Pons (tissue), 1 donor: ENCODE measurements around the gene TRPC4.
A peak's percentile ranks its signal among the peaks of the same experiment; 100 is the strongest.
"Not testable (repeated sequence)": the region's sequence is repeated elsewhere in the genome, so short reads cannot be mapped to it uniquely, and the experiment has no call there.

Experiments
- DNase-seq: peaks from one replicate; pipeline ENCODE4 v3.0.0-alpha.2; 2016; ENCODE audit warnings: low spot score

Gene TRPC4

DNA sequence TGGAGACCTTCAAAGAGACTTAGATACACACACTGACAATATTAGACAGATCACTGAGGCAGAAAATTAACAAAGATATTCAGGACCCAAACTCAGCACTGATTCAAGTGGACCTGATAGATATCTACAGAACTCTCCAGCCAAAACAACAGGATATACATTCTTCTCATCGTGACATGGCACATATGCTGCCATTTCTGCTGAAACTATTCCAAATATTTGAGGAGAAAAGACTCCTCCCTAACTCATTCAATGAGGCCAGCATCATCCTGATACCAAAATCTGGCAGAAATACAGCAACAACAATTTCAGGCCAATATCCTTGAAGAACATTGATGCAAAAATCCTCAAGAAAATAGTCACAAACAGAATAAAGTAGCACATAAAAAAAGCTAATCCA, 53.3 kb downstream of the TRPC4 start:
- no peak for DNase-seq

DNA sequence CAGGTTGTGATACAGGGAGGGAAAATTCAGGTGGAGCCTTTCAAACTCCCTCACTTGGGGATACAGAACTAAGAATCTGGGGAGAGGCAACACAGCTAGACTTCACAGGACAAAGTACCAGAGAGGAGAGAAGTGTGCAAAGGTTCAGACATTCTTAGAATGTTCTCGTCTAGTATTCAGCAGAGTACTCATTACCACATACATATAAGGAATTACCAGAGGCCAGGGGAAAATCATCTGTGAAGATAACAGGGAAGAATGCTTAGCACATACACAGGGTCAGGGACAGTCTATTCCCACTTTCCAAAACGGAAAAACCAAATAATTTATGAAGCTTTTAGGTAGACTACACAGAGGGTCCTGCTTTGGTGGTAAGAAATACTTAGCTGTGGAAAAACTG, 58.1 kb downstream of the TRPC4 start:
- DNase-seq, result no peak

DNA sequence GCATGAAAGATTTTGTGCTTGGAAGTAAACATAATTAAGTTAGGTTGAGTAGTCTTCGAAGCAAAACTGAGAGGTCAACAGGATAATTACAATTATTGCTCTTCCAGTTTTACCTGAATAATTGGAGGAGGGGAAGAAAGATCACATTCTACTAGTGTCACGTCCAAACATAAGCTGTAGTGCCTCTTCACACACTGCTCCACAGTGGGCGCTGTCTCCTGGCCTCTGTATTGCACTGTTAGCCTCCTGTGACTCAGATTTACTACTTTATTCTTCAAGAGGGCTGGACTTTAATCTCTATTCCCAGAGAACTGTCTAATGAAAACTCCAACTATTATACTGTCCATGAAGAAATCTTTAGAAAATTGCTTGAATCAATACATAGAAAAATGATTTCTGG, 62.9 kb downstream of the TRPC4 start:
- DNase-seq, result no peak

DNA sequence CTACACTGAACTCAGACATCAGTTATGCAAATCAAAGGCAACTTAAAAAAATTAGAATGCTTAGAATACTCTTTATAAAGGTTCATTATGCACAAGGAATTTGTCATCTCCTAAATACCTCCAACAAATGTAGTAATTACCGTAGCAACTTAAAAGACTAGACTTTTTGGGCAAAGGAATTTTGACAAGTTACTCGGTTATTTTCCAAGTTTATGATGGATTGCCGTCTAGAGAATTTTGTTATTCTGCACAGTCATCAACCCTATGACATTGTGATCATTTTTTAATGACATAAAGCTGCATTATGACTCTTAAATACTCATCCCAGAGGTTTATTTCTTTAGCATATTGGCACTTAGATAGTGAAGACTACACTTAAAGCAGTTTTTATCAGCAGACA, 71.9 kb downstream of the TRPC4 start:
- DNase-seq, result no peak

DNA sequence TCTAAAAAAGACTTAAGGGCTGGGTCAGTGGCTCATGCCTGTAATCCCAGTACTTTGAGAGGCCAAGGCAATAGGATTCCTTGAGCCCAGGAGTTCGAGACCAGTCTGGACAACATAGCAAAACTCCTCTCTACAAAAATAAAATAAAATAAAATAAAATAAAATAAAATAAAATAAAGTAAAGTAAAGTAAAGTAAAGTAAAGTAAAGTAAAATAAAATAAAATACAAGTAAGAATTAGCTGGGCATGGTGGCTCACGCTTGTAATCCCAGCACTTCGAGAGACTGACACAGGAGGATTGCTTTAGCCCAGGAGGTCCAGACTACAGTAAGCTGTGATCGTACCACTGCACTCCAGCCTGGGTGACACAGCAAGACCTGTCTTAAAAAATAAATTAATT, 72.8 kb downstream of the TRPC4 start:
- DNase-seq, result not testable (repeated sequence)

DNA sequence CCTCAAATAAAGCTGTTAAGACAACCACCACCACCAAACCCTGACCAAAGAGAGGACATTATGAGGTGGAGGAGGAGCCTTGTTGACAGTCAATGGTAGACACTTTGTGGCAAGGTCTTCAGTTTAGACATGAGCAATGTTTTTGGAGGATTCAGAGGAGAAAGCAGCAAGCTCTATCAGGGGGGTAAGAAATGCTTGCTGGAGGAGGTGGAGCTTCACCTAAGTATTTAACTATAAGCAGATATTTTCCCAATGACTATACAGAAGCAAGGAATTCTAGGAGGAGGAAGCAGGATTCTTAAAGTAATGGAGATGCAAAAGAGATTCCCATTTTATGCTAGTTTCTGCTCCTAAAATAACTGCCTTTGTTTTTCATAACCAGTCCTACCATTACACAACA, 74.2 kb downstream of the TRPC4 start:
- no peak for DNase-seq

DNA sequence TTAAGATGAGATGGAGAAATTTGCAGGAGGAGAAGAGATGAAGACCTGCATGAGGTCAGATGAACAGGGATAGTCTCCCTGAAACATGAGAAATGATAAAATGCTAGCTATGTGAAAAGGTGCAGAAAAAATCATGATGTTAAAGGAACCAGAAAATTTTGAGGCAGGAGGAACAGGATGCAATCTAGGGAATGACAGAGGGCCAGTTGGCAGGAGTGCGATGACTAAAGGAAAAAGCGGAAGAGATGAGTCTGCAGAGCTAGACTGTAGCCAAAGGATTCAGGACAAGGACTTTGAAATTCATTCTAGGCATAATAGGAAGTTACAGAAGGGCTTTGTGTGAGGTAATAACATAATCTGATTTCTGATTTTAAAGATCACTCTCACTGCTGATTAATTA, 77.9 kb downstream of the TRPC4 start:
- DNase-seq, result peak; percentile 12

DNA sequence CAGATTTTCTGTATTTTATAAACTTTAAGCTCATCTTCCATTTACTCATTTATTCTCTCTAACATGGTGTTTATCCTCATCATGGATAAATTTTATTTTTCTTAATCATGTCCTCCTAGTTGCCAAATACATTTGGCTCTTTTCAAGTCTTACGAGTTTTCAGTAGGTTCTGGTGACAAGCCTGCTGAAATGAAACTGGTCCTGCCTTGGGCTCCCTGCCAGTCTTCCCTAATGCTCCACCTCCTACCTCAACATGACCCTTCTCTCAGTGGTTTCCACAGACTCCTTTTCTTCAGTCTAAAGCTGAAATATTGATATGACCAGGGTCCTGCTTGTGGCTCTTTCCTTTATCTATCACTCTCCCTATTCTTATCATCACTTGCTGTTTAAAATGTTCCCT, 81.2 kb downstream of the TRPC4 start:
- DNase-seq, result no peak

DNA sequence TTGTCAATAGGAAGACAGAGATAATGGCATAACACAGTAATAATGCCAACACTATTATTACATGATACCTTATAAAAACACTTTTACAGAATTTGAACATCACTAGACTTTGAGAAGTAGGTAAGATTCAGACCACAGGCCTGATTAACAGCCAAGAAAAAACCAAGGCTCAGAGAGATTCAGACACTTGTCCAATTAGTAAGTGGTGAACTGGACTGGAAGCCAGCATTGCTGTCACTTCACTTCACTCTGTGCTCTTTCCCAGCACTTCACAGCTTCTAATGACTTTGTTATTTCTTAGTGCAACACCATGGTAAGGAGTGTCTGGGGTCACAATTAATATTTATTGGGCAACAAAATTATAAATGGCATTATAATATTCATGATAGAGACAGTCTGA, 91.9 kb downstream of the TRPC4 start:
- DNase-seq, result no peak

DNA sequence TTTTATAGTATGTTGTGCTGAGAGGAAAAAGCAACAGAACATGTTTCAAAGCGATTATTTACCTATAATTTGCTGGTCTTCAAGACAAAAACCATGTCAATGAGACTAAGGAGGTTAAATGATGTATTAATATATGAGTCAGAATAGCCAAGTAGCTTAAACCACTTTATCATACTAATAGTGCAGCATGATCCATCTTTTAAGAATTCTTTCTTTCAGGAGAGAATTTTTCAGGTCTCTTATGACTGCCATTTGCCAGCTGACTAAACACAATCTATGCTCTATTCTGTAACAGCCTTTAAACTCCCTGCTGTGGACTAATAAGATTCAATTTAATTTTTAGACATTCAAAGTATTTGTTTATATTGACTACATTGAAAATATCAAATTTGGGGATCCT, 93.7 kb downstream of the TRPC4 start:
- DNase-seq, result no peak

DNA sequence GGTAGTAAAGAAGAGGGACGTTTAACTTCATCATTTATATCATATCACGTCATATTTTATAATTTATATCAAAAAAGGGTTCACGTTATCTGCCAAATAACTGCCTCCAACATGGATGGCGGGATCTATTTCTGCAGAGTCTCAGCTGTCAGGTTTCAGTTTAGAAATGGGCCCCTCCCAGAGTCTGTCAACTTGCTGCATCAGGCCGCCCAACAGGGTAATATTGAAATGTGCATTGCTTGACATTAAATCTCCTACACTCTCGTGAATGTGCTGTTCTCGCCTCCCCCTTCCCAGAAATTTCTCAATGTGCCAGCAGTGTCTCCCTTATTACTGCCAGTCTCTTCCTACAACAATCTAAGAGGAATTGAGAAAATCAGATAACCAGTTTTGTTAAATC, 96.9 kb downstream of the TRPC4 start:
- no peak for DNase-seq

DNA sequence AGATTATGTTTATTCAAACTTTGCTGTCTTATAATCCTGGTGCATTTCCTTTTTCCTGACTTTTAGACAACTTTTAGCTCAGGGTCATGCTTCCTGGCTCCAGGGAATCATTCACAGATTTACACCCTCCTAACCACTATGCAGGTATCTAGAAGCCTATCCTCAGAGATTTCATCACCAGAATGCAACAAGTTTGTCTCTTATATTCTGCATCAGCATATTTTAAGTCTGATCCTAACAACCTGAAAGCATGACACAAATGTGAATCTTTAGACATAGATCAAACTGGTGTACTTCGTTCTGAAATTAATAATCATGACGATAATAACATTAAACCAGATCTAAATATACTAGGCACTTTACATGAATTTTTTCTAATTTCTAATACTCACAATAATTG, 100.0 kb downstream of the TRPC4 start:
- DNase-seq, result no peak

DNA sequence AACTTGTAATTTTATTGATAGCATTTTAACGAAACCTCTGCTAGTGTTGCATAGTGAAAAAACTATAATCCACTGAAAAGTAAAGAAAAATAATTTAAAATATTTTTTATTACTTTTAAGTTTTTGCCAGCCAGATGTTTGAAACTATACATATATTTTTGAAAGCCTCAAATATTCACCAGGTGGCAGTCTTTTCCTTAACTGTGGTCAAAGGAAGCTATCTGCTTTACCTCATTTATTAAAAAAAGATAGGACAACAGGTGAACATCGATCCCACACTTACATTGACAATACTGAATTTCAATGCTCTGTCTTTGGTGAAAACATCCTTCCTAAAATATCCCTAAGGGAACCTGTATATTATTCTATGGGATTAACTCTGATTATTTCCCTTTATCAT, 100.5 kb downstream of the TRPC4 start:
- no peak for DNase-seq

DNA sequence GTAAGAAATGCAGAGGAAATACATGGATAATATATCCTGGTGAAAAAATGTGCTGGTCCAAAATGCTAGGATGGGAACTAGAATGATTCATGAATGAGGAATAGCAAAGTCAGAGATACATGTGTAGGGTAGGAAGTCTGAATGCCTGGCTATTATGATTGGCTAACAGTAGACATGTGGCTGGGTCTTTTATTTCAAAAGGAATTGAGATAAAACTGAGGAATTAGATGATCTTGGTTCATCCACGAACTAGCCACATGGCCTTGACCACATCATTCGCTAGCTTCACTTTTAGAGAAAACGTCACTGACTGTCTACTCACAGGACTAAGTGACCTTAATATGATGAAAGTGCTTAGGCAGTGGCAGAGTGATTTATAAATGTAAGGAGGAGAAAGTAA, 103.1 kb downstream of the TRPC4 start:
- no peak for DNase-seq

DNA sequence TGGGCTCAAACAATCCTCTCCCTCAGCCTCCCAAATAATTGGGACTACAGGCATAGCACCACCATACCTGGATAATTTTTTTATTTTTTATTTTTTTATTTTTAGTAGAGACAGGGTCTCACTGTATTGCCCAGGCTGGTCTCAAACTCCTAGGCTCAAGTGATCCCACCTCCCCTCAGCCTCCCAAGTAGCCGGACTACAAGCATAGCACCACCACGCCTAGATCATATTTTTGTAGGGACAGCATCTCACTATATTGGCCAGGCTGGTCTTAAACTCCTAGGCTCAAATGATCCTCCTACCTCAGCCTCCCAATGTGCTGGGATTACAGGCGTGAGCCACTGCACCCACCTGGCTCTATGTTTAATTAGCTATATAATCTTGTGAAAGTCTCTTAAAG, 114.2 kb downstream of the TRPC4 start:
- DNase-seq, result no peak

DNA sequence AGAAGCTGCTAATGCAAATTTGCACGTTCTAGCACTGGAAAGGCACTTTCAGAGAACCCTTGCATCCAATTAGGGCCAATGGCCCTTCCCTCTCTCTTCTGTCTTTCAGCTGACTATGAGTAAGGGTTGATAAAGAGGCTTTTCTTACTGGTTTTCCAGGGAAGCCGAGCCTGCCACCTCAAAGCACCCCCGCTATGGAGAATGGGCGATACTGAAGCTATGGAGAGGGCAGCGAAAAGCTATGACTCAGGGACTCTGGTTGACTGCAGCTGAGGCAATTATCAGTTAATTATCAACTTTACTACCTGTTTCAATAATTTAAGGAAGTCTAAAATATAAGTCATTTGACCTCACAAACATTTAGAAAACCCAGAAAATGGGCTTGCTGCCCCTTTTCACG, 115.8 kb downstream of the TRPC4 start:
- no peak for DNase-seq

DNA sequence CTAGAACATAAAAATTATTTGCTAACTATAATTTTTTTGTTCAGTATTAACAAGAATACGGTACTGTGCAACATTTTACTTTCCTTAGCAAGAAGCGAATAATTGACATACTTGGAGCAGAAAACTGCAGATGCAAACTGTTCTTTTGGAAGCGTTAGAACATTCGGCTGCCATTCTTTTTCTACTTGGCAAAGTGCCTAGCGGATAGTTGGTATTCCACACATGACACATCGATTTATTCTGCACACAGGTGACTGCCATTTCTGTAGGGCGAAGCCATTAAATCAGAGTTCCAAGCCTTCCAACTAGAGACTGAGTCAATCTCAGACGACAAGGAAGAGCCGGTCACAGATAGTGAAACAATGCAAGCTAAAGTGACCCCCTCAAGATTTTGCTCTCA, 117.4 kb downstream of the TRPC4 start:
- peak; percentile 19 for DNase-seq

DNA sequence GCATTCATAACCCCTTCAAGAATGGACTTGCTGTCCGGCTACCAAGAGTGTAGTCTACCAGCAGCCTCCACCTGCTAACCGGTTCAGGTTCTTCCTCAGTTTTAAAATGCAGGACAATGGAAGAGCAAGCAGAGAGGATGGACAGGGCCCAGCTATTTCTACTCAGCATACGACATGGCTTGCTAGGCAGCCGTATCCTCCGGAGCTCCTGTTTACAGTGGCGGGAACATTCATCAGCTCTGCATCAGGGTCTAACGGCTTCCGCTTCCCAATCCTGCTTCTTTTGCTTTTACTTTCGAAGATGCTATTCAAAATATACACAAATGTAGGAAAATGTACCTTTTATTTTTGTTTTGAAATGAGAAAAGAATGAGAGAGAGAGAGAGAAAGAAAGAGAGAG, 118.5 kb downstream of the TRPC4 start:
- DNase-seq, result no peak

DNA sequence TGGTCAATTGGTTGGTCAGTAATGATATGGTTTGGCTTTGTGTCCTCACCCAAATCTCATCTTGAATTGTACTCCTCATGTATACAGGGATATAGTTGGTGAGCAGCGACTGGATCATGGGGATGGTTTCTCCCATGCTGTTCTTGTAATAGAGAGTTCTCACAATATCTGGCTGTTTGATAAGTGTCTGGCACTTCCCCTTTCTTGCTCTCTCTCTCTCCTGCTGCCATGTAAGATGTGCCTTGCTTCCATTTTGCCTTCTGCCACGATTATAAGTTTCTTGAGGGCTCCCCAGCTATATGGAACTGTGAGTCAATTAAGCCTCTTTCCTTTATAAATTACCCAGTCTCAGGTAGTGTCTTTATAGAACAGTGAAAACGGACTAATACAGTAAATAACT, 120.7 kb downstream of the TRPC4 start:
- no peak for DNase-seq

DNA sequence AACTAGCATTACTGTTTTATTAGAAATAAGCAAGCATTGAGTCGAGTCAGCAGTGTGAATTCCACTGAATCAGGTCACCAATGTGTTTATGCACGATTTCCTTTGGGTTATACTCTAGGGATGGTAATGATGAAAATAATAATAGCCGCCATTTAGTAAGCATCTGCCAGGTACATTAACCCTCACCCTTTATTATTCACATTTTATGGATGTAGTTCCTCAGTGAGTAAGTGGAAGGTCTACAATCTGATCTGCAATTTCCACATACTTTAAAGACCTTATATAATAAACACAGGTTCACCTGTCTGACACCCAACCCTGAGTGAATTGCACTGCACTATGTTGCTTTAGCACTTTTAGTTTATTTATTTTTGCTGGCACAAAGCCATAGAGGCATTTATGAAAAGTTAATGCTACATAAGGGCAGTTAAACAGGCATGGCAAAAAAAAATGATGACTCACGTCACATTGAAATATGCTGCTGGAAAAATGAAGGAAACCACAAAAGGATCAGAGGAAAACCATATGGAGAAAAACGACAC, 122.4 kb downstream of the TRPC4 start:
- no peak for DNase-seq

DNA sequence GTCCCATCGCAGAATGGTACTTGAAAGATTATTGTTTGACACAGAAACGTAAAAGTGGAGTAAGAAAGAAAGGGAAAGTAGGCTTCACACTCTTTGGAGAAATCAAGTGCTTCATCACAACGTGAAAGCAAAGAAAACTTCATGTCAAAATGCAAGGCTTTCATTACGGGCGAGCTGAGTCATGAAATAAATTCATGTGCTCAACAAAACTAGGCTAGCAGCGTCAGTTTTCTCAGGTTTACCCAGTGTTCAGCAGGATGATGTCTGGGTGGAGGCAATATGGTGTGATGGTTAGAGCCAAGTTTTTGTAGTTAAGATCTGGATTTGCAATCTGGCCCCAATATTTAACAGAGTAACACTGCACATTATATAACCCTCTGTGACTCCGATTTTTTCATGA, 128.0 kb downstream of the TRPC4 start:
- DNase-seq, result no peak

DNA sequence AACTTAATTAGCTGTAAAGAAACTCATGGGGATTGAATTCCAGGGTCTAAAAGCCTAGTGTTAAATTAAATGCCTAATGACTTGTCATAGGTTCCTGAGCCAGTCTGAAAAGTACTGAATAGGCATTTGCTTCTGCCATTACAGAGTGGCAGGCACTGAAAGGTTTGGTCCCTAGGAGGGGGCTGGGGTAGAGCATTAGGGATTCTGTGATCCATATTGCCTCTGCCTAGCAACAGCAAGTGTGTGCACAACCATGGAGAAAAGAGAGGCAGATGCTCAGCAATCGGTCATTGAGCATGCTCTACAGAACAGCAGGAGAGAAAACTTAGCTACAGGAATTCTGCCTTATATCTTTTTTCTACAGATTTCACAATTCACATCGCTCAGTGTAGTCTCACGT, 133.5 kb downstream of the TRPC4 start:
- DNase-seq, result no peak

DNA sequence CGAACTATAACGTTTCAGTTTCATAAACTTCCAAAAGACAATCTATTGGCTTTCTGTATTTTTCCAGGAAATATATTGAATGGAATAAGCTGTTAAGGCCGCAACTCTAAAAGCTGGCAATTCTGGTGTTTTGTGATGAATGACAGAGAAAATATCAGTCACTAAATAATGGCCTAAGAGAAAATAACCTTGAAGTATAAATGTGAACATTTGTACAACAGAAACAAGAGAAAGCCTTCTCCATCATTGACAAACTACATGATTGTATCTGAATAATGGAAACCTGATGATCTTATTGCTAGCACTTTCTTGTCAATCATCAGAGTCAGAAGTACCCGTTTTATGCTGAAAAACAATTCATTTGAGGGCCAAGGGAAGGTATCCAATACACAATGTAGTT, 134.3 kb downstream of the TRPC4 start:
- DNase-seq, result no peak

DNA sequence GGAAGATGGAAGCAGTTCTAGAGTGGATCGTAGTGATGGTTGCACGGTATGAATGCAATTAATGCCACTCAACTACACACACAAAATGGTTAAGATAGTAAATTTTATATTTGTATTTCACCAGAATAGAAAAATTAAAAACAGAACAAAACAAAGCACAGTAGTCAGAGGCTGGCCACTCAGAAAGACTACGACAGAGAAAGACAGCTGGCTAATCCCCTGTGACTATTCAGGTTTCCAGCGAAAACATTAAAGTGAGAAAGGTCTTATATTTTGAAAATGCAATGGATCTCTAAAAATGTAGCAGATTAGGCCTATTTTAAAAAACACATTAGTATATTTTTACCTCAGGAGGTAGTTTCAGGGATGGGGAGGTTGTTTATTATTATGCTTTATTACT, 139.7 kb downstream of the TRPC4 start:
- DNase-seq, result no peak
